NCI-H345 (cell line): Measurements from ENCODE around the gene HBA1.
"Not testable (repeated sequence)": the region's sequence is repeated elsewhere in the genome, so short reads cannot be mapped to it uniquely, and the experiment has no call there.

ENCODE experiments used
- DNase-seq: peaks from one replicate; lab custom pipeline; 2025; lab: John Stamatoyannopoulos, UW

Gene HBA1

GRCh38 chr16:175011-175949 lies 1.2 kb upstream of the HBA1 start:
- DNase-seq: no peak

- not testable (repeated sequence) for DNase-seq
These were observed 474 bp upstream of the HBA1 start for GRCh38 chr16:176006-176405.

GRCh38 chr16:177394-177822 lies 928 bp downstream of the HBA1 start:
- no peak for DNase-seq

- no peak for DNase-seq
These were observed 1.6 kb downstream of the HBA1 start for GRCh38 chr16:177981-178667.

GRCh38 chr16:178668-179015 lies 2.2 kb downstream of the HBA1 start:
- DNase-seq: no peak

- no peak for DNase-seq
These were observed 3.0 kb downstream of the HBA1 start for GRCh38 chr16:179211-180092.

- peak; percentile 28 for DNase-seq
These were observed 3.7 kb downstream of the HBA1 start, which contains the start of gene HBQ1 for GRCh38 chr16:180101-180675. Gene HBQ1 (plus strand): TSS chr16:180459. CDS start chr16:180487, 28 bp downstream.

- peak; percentile 83 for DNase-seq
These were observed 4.4 kb downstream of the HBA1 start for GRCh38 chr16:180681-181564.

- DNase-seq: no peak
These were observed 5.1 kb downstream of the HBA1 start for GRCh38 chr16:181565-182021.

GRCh38 chr16:183005-183404 lies 6.5 kb downstream of the HBA1 start:
- no peak for DNase-seq

- no peak for DNase-seq
These were observed 8.7 kb downstream of the HBA1 start for GRCh38 chr16:185213-185612.

GRCh38 chr16:185691-186090 lies 9.2 kb downstream of the HBA1 start:
- no peak for DNase-seq

- DNase-seq: no peak
These were observed 10.8 kb downstream of the HBA1 start for GRCh38 chr16:187330-187729.

- DNase-seq: no peak
These were observed 12.2 kb downstream of the HBA1 start for GRCh38 chr16:188674-189073.

GRCh38 chr16:189604-190186 lies 13.2 kb downstream of the HBA1 start:
- DNase-seq: no peak

- DNase-seq: no peak
These were observed 15.4 kb downstream of the HBA1 start for GRCh38 chr16:191831-192230.

- DNase-seq: no peak
These were observed 16.2 kb downstream of the HBA1 start for GRCh38 chr16:192686-193085.

GRCh38 chr16:193441-193840 lies 17.0 kb downstream of the HBA1 start:
- no peak for DNase-seq

GRCh38 chr16:194516-194915 lies 18.0 kb downstream of the HBA1 start:
- DNase-seq: no peak

GRCh38 chr16:200388-200787 lies 23.9 kb downstream of the HBA1 start:
- DNase-seq: no peak
